Activated CD4-positive, CD25-positive, alpha-beta regulatory T cell treated with anti-CD3 and anti-CD28 coated beads, Interleukin-2, amount 50 U/mL, for 72 hours (primary cell): ENCODE measurements around the gene FST.

Experiments
- DNase-seq: peaks from one replicate; pipeline ENCODE4 v3.0.0; 2021

The FST gene

GRCh38 chr5:53476019-53476418 lies 4.4 kb upstream of the FST start:
- no peak for DNase-seq

- DNase-seq: no peak
These were observed 3.6 kb upstream of the FST start for GRCh38 chr5:53476531-53477480.

GRCh38 chr5:53478411-53479044 lies 1.9 kb upstream of the FST start:
- DNase-seq: no peak

GRCh38 chr5:53479045-53479589 lies 1.3 kb upstream of the FST start:
- DNase-seq: no peak

GRCh38 chr5:53479590-53480415 lies 626 bp upstream of the FST start:
- no peak for DNase-seq

GRCh38 chr5:53481159-53481886 lies 894 bp downstream of the FST start:
- no peak for DNase-seq

- DNase-seq: peak; percentile 64
These were observed 1.7 kb downstream of the FST start for GRCh38 chr5:53481887-53482716.

GRCh38 chr5:53482717-53483638 lies 2.5 kb downstream of the FST start:
- no peak for DNase-seq

- DNase-seq: no peak
These were observed 7.0 kb downstream of the FST start for GRCh38 chr5:53487436-53487835.

- no peak for DNase-seq
These were observed 7.8 kb downstream of the FST start for GRCh38 chr5:53488195-53488722.

- DNase-seq: no peak
These were observed 10.3 kb downstream of the FST start for GRCh38 chr5:53490747-53491146.

GRCh38 chr5:53501054-53501453 lies 20.6 kb downstream of the FST start:
- no peak for DNase-seq

GRCh38 chr5:53503562-53504218 lies 23.3 kb downstream of the FST start:
- no peak for DNase-seq

GRCh38 chr5:53507013-53507412 lies 26.6 kb downstream of the FST start:
- no peak for DNase-seq

- no peak for DNase-seq
These were observed 27.7 kb downstream of the FST start for GRCh38 chr5:53508125-53508524.

GRCh38 chr5:53512539-53512938 lies 32.1 kb downstream of the FST start:
- no peak for DNase-seq

- no peak for DNase-seq
These were observed 35.6 kb downstream of the FST start for GRCh38 chr5:53515988-53516387.

- DNase-seq: no peak
These were observed 40.4 kb downstream of the FST start for GRCh38 chr5:53520813-53521212.
